Panc1 (cell line): ENCODE data around the gene TMEM150A. TPM values are rescaled to one million over a fixed set of nuclear protein-coding genes. Genes with fewer than 3 reads are reported as not detected.

Experiments used
- ATAC-seq: fragments of 200-7000 bp; cut with Tn5 transposase; 2 replicates; pipeline ENCODE4 v1.9.1; 2020; ENCODE audit warnings: mild to moderate bottlenecking, moderate library complexity
- BruUV-seq: library from RNA; stranded (reverse); fragments of 400-500 nt; replicated peaks from 2 replicates; lab custom pipeline; 2021; lab: Mats Ljungman, UMichigan
- CTCF ChIA-PET: fragments of 300-600 bp; sonication (Branson Sonifier 250); formaldehyde crosslinking; loops from one replicate; lab custom pipeline; 2022; ENCODE audit warnings: antibody characterized with exemption; lab: Charles Lee
- POLR2A ChIA-PET: fragments of 300-600 bp; sonication (Branson Sonifier 250); formaldehyde crosslinking; loops from one replicate; lab custom pipeline; 2022; ENCODE audit warnings: antibody characterized with exemption; lab: Charles Lee
- DNase-seq: peaks from one replicate; pipeline ENCODE4 v3.0.0-alpha.2; 2010; ENCODE audit warnings: low read depth, low spot score
- H3K27ac ChIP-seq: 2 replicates; pipeline ENCODE4 v1.5.1; 2011; ENCODE audit warnings: mild to moderate bottlenecking, low read length, inconsistent platforms
- H3K27me3 ChIP-seq: fragments of 200-500 bp; sonication (Bioruptor generic); 2 replicates; pipeline ENCODE4 v1.6.0; 2014; ENCODE audit warnings: low read length, inconsistent platforms; ENCODE audit not compliant: control insufficient read depth, insufficient read depth
- H3K36me3 ChIP-seq: fragments of 200-500 bp; sonication (Bioruptor generic); 2 replicates; pipeline ENCODE4 v1.5.1; 2014; ENCODE audit warnings: inconsistent platforms, mild to moderate bottlenecking, low read length, moderate library complexity; ENCODE audit not compliant: control insufficient read depth, insufficient read depth
- H3K4me1 ChIP-seq: 2 replicates; pipeline ENCODE4 v1.5.1; 2011; ENCODE audit warnings: inconsistent platforms, mild to moderate bottlenecking, low read length, moderate library complexity; ENCODE audit not compliant: control insufficient read depth, insufficient read depth
- H3K4me3 ChIP-seq, 2 experiments: 2 replicates each; pipeline ENCODE4 v1.5.1; 2011 to 2012; ENCODE audit warnings: low read depth in 2 of 2, low read length in 2 of 2, mild to moderate bottlenecking in 2 of 2, inconsistent platforms in 1 of 2, moderate library complexity in 1 of 2
- H3K9me3 ChIP-seq: fragments of 200-500 bp; sonication (Bioruptor generic); 2 replicates; pipeline ENCODE4 v1.5.1; 2014; ENCODE audit warnings: low read depth, mild to moderate bottlenecking, inconsistent platforms, low read length, moderate library complexity; ENCODE audit not compliant: control insufficient read depth, insufficient read depth
- POLR2AphosphoS5 ChIP-seq: IDR thresholded peaks from 2 replicates; pipeline ENCODE4 v1.6.1; 2012; ENCODE audit warnings: mild to moderate bottlenecking, low read depth, low read length, moderate library complexity
- SIN3A ChIP-seq: IDR thresholded peaks from 2 replicates; pipeline ENCODE4 v1.6.1; 2012; ENCODE audit warnings: low read depth, mild to moderate bottlenecking, low read length, moderate library complexity, borderline replicate concordance; ENCODE audit not compliant: insufficient read depth
- TCF7L2 ChIP-seq: IDR thresholded peaks from 2 replicates; pipeline ENCODE4 v1.6.1; 2011; ENCODE audit warnings: mild to moderate bottlenecking, low read depth, low read length, inconsistent platforms
- in situ Hi-C: cut with HindIII; loops from 2 replicates; pipeline ENCODE4 v1.10.0; 2016; ENCODE audit warnings: low sequenced_read_pairs, low pct_unique_long_range_greater_than_20kb
- intact Hi-C: fragments of 100-400 bp; cut with micrococcal nuclease; formaldehyde crosslinking; loops from one replicate; pipeline ENCODE4 v1.10.0; 2022; ENCODE audit not compliant: unreplicated experiment
- total RNA-seq: library from RNA; stranded (reverse); gene quantifications from one replicate; pipeline ENCODE4 v1.2.1, GENCODE V29; 2021; ENCODE audit not compliant: unreplicated experiment
- TF ChIP-seq, protein P1 (sequence below), 2 experiments: IDR thresholded peaks; 2 replicates each; pipeline ENCODE4 v1.6.1; 2011 to 2012; ENCODE audit warnings: low read depth in 2 of 2, control low read depth in 1 of 2, low read length in 1 of 2, mild to moderate bottlenecking in 1 of 2, moderate library complexity in 1 of 2; ENCODE audit not compliant: insufficient read depth in 1 of 2
- TF ChIP-seq, protein P2 (sequence below): fragments of 450-650 bp; IDR thresholded peaks from 2 replicates; pipeline ENCODE4 v1.5.1; 2017; ENCODE audit warnings: mild to moderate bottlenecking

The TMEM150A gene
- total RNA-seq, 1 experiment from 2014 or later = 30.4 TPM

DNA sequence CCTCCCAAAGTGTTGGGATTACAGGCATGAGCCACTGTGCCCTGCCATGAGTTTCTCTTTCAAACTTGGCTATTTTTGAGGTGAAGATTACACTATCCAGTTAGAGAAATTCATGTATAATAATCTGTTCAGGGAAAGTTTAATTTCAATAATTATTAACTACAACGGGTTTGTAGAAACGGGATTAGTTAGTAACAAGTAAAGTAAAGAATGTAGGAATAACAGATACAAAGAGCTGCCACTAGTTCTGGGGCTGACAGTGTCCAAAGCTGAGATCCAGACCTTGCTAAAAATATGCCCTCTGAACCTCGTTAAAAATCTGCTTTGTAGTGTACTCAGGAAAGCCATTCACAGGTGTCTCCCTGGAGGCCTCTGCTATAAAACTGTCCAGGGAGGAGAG lies 48.6 kb upstream of the TMEM150A start:
- Histone ChIP-seq H3K4me3 (no peak overlapping the region), H3K36me3 (peaks cover 23% of the 10 kb centered on the region), H3K27ac (no peak overlapping the region), H3K27me3 (no peaks in the 10 kb centered on the region), H3K4me1 (no peaks in the 10 kb centered on the region), H3K9me3 (no peaks in the 10 kb centered on the region)
- ATAC-seq = no peak
- intact Hi-C loops (no loop called here), in situ Hi-C loops (no loop called here)
- no TSS peak for BruUV-seq
- no peak for DNase-seq
- POLR2A ChIA-PET = no interaction called here
- CTCF ChIA-PET = no interaction called here
- TF ChIP-seq POLR2AphosphoS5 (no peak), TCF7L2 (no peak), SIN3A (no peak)
- TF ChIP-seq, protein P1, sequence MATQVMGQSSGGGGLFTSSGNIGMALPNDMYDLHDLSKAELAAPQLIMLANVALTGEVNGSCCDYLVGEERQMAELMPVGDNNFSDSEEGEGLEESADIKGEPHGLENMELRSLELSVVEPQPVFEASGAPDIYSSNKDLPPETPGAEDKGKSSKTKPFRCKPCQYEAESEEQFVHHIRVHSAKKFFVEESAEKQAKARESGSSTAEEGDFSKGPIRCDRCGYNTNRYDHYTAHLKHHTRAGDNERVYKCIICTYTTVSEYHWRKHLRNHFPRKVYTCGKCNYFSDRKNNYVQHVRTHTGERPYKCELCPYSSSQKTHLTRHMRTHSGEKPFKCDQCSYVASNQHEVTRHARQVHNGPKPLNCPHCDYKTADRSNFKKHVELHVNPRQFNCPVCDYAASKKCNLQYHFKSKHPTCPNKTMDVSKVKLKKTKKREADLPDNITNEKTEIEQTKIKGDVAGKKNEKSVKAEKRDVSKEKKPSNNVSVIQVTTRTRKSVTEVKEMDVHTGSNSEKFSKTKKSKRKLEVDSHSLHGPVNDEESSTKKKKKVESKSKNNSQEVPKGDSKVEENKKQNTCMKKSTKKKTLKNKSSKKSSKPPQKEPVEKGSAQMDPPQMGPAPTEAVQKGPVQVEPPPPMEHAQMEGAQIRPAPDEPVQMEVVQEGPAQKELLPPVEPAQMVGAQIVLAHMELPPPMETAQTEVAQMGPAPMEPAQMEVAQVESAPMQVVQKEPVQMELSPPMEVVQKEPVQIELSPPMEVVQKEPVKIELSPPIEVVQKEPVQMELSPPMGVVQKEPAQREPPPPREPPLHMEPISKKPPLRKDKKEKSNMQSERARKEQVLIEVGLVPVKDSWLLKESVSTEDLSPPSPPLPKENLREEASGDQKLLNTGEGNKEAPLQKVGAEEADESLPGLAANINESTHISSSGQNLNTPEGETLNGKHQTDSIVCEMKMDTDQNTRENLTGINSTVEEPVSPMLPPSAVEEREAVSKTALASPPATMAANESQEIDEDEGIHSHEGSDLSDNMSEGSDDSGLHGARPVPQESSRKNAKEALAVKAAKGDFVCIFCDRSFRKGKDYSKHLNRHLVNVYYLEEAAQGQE (IDR thresholded peaks at IDR 0.05; ENCODE audit: insufficient read depth in 1 of 2, low read depth in 2 of 2, low read length in 1 of 2) = no peak
- TF ChIP-seq, protein P2, sequence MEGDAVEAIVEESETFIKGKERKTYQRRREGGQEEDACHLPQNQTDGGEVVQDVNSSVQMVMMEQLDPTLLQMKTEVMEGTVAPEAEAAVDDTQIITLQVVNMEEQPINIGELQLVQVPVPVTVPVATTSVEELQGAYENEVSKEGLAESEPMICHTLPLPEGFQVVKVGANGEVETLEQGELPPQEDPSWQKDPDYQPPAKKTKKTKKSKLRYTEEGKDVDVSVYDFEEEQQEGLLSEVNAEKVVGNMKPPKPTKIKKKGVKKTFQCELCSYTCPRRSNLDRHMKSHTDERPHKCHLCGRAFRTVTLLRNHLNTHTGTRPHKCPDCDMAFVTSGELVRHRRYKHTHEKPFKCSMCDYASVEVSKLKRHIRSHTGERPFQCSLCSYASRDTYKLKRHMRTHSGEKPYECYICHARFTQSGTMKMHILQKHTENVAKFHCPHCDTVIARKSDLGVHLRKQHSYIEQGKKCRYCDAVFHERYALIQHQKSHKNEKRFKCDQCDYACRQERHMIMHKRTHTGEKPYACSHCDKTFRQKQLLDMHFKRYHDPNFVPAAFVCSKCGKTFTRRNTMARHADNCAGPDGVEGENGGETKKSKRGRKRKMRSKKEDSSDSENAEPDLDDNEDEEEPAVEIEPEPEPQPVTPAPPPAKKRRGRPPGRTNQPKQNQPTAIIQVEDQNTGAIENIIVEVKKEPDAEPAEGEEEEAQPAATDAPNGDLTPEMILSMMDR = no peak

DNA sequence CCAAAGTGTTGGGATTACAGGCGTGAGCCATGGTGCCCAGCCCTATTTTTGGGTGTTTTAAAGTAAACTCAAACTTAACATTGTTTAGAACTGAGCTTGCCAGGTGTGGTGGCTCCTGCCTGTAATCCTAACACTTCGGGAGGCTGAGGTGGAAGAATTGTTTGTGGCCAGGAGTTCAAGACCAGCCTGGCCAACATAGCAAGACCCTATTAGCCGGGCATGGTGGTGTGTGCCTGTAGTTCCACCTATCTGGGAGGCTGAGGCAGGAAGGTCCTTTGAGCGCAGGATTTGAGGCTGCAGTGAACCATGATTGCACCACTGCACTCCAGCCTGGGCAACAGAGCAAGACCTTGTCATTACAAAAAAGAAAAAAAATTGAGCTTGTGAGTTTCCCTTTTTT lies 48.0 kb upstream of the TMEM150A start:
- no peak for TF ChIP-seq POLR2AphosphoS5
- CTCF ChIA-PET = no interaction called here
- intact Hi-C loops (no loop called here), in situ Hi-C loops (no loop called here)
- ATAC-seq = no peak
- POLR2A ChIA-PET = interaction anchor here (0.7 kb wide), 1 partner anchor 160 kb away, joined by 4 read pairs; no protein-coding TSS in a partner anchor
- DNase-seq = no peak
- Histone ChIP-seq H3K27ac (no peak overlapping the region), H3K4me1 (no peaks in the 10 kb centered on the region), H3K36me3 (peaks cover 29% of the 10 kb centered on the region), H3K4me3 (no peak overlapping the region), H3K27me3 (no peaks in the 10 kb centered on the region), H3K9me3 (no peaks in the 10 kb centered on the region)
- BruUV-seq = no TSS peak
